Right atrium auricular region (tissue), 2 donors: ENCODE data around the gene INPP5D. TPM values are rescaled to one million over a fixed set of nuclear protein-coding genes. Genes with fewer than 3 reads are reported as not detected.

Experiments
- DNase-seq: peaks from one replicate; pipeline ENCODE4 v3.0.0-alpha.2; 2019; ENCODE audit warnings: low spot score
- H3K27ac ChIP-seq, 2 donors: fragments of 200-600 bp; sonication (generic); 1 replicate in 1 of 2; 2 replicates in 1 of 2; pipeline ENCODE4 v1.5.1; 2016 to 2019
- H3K27me3 ChIP-seq, 2 donors: fragments of 200-600 bp; sonication (generic); one replicate each; pipeline versions ENCODE4 v1.5.1 to v1.6.0; 2017 to 2019
- H3K36me3 ChIP-seq: fragments of 200-600 bp; sonication (generic); one replicate; pipeline ENCODE4 v1.5.1; 2016
- H3K4me1 ChIP-seq, 2 donors: fragments of 200-600 bp; sonication (generic); one replicate each; pipeline versions ENCODE4 v1.5.1 to v1.6.0; 2017 to 2019
- H3K4me3 ChIP-seq, 2 donors: fragments of 200-600 bp; sonication (generic); 1 replicate in 1 of 2; 2 replicates in 1 of 2; pipeline ENCODE4 v1.5.1; 2017 to 2019; ENCODE audit warnings: mild to moderate bottlenecking in 1 of 2, moderate library complexity in 1 of 2
- H3K9me3 ChIP-seq, 2 donors: fragments of 200-600 bp; sonication (generic); one replicate each; pipeline ENCODE4 v1.5.1; 2019
- total RNA-seq, 2 donors: library from RNA; depleted of rRNA; stranded (reverse); fragments of >200 nt; gene quantifications; one replicate each; pipeline ENCODE4 v1.1.0, GENCODE V29; 2016
- TF ChIP-seq, protein P1 (sequence below), 2 donors: fragments of 200-600 bp; sonication (generic); IDR thresholded peaks; one replicate each; pipeline ENCODE4 v1.5.1; 2019; ENCODE audit warnings: antibody characterized with exemption in 2 of 2

The INPP5D gene
- total RNA-seq, 2 donors from 2014 or later = 2.9 to 7.0 TPM

DNA sequence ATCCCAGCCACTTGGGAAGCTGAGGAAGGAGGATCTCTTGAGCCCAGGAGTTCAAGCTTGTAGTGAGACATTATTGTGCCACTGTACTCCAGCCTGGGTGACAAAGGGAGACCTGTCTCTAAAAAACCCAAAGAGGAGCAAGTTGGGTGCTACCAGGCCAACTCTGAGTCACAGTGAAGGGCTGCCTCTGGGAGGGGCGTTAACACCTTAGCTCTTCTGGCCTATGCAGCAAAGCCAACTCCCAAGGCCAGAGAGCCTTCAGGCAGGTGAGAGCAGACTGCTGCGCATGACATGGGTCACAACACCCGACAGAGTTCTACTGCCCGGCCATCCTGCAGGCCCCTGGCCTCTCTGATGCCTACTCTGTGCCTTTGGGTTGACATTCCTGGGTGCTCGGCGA lies 158.7 kb downstream of the INPP5D start:
- Histone ChIP-seq H3K4me1 (no peaks in the 10 kb centered on the region), H3K36me3 (no peaks in the 10 kb centered on the region), H3K4me3 (no peak overlapping the region), H3K9me3 (no peaks in the 10 kb centered on the region), H3K27ac (no peak overlapping the region), H3K27me3 (no peaks in the 10 kb centered on the region)
- TF ChIP-seq, protein P1, sequence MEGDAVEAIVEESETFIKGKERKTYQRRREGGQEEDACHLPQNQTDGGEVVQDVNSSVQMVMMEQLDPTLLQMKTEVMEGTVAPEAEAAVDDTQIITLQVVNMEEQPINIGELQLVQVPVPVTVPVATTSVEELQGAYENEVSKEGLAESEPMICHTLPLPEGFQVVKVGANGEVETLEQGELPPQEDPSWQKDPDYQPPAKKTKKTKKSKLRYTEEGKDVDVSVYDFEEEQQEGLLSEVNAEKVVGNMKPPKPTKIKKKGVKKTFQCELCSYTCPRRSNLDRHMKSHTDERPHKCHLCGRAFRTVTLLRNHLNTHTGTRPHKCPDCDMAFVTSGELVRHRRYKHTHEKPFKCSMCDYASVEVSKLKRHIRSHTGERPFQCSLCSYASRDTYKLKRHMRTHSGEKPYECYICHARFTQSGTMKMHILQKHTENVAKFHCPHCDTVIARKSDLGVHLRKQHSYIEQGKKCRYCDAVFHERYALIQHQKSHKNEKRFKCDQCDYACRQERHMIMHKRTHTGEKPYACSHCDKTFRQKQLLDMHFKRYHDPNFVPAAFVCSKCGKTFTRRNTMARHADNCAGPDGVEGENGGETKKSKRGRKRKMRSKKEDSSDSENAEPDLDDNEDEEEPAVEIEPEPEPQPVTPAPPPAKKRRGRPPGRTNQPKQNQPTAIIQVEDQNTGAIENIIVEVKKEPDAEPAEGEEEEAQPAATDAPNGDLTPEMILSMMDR (IDR thresholded peaks at IDR 0.05) = no peak
- DNase-seq = no peak

- TF ChIP-seq, protein P1 (IDR thresholded peaks at IDR 0.05) = no peak
- Histone ChIP-seq H3K4me3 (no peak overlapping the region), H3K27ac (no peak overlapping the region), H3K4me1 (no peaks in the 10 kb centered on the region), H3K36me3 (no peaks in the 10 kb centered on the region), H3K9me3 (no peaks in the 10 kb centered on the region), H3K27me3 (no peaks in the 10 kb centered on the region)
- DNase-seq = no peak
Measured at GRCh38 chr2:233219848-233220247, 159.7 kb downstream of the INPP5D start.

- H3K4me3 ChIP-seq = no peak overlapping the region
- H3K27me3 ChIP-seq = no peaks in the 10 kb centered on the region
- DNase-seq = no peak
- no peak overlapping the region for H3K27ac ChIP-seq
- no peaks in the 10 kb centered on the region for H3K36me3 ChIP-seq
- H3K4me1 ChIP-seq = no peaks in the 10 kb centered on the region
- TF ChIP-seq, protein P1 (IDR thresholded peaks at IDR 0.05) = no peak
- H3K9me3 ChIP-seq = no peaks in the 10 kb centered on the region
Measured at GRCh38 chr2:233221378-233222063, 161.4 kb downstream of the INPP5D start.

- H3K4me1 ChIP-seq = no peaks in the 10 kb centered on the region
- TF ChIP-seq, protein P1 (IDR thresholded peaks at IDR 0.05) = no peak
- no peak overlapping the region for H3K4me3 ChIP-seq
- H3K27ac ChIP-seq = no peak overlapping the region
- H3K27me3 ChIP-seq = no peaks in the 10 kb centered on the region
- H3K36me3 ChIP-seq = no peaks in the 10 kb centered on the region
- DNase-seq = no peak
- no peaks in the 10 kb centered on the region for H3K9me3 ChIP-seq
Measured at GRCh38 chr2:233223059-233223894, 163.1 kb downstream of the INPP5D start.

DNA sequence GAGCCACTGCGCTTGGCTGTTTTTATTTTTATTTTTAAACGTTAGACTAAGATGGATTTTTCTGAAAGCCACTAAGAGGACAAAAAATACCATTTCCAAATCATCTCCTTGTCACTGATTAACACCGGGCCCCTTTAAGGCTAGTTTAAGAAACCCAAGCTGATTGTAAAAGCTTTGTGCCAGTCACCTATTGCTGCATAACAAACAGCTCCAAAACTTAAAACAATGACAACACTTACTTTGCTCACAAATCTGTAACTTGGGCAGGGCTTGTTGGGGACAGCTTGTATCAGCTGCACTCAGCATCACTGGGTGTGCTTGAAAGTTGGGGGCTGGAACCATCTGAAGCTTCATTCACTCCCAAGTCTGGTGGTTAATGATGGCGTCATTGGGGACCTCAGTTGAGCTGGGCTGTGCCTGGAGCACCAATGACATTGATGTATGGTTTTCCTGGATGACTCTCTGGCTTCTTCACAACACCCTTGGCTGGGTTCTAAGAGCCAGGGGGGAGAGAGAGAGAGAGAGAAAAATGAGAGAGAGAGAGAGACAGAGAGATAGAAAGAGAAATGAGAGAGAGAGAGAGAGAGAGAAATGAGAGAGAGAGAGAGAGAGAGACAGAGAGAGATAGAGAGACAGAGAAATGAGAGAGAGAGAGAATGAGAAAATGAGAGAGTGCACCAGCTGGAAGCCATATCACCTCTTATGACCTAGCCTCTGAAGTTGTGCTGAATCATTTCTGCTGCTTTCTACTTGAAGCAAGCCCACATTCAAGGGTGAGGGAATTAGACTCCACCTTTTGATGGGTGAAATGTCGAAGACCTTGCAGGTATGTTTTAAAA lies 165.3 kb downstream of the INPP5D start:
- H3K36me3 ChIP-seq = no peaks in the 10 kb centered on the region
- no peak for DNase-seq
- H3K27ac ChIP-seq = no peak overlapping the region
- H3K27me3 ChIP-seq = no peaks in the 10 kb centered on the region
- TF ChIP-seq, protein P1 (IDR thresholded peaks at IDR 0.05) = no peak
- no peak overlapping the region for H3K4me3 ChIP-seq
- no peaks in the 10 kb centered on the region for H3K4me1 ChIP-seq
- no peaks in the 10 kb centered on the region for H3K9me3 ChIP-seq
